ENCODE measurements around the gene SLC24A5.

SLC24A5 gene

DNA sequence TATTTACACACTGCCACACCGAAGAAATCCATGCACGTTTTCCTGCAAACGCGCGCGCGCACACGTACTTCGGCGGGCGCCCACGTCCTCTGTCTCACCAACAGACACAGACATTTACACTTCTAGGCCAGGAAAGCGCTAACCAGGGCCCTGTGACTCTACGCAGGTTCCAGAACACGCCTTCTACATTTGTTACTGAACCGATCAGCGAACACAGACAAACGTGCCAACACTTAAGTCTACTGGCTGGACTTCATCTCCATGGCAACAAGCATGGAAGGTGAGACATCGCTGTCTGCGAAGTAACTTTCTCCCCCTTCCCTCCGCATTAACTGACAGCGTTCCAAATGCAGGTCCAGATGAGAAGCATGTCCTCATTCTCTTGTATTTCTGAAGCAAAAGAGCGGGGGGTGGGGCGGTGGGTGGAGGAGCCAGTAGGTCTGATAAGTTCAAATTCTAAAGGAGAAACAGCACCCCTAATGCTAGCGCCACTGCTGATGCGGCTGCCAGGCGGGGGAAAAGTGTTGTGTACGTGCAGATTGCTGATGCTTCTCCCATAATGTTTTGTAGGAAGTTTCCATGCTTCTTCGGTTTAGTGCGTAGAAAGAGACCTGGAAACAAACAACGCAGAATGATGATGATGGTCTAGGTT is 70.9 kb downstream of the SLC24A5 start, which contains the start of gene CTXN2:
Gene CTXN2 (plus strand): TSS at position 92 of the 652 bp plus-strand sequence. CDS start 9,636 bp downstream, outside the sequence.
- DNase-seq: no peak

All from NCI-H1930 (cell line).